ENCODE results near the gene ISG20L2.

Gene ISG20L2

GRCh38 chr1:156752843-156753482 is 24.4 kb upstream of the ISG20L2 start:
- no peak for DNase-seq

- DNase-seq = peak; percentile 68
Measured at GRCh38 chr1:156751757-156752481, 23.4 kb upstream of the ISG20L2 start.

DNA sequence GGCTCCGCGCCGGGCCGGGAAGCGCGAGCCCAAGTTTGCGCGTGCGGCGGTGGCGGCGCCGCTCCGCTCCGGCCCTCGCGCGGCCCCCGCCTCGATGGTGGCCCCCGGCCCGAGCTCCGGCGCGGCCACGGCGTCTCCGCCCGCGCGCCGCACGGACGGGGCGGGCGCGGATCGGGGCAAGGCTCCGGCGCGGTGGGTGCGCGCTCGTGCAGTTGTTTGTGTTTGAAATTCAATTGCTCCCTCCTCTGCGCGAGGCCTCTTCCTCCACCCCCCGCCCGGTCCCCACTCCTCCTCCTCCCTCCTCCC is 22.8 kb upstream of the ISG20L2 start, which contains the start of gene HDGF:
Gene HDGF, minus strand, starts transcription at position 225 of the 306 bp plus-strand sequence. CDS start 246 bp downstream, outside the sequence.
- DNase-seq = no peak

DNA sequence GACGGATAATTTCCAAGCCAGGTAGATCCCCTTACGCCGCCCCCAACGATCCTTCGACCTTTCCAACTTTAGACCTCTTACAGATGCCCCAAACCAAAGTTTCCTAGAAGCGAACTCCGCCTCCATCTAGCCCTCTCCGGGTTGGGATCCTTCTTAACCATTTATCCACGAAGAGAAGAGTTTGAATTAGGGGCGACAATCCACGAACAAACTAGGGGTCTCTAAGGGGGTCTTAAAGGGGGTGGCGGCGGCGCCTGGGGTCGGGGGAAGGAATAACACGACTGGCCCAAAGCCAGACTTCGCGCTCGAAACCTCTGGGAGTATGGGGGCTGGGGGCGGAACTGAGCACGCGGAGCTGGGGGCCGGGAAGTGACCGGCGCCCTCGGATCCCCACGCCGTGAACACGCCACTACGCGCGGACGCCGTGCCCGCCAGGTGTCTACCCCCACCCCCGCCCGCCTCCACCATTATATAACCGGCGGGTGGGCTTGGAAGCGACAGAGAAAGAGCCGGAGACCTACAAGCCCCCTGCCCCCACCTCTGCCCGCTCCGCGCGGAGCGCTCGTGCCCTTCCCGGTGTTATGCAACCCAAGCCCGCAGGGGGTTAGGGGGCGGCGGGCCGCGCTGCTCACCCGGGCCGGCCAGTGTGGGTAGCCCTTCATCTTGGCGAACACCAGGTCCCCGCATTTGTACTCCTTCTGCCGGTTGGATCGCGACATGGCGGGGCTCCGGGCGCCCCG is 22.3 kb upstream of the ISG20L2 start:
- no peak for DNase-seq

DNA sequence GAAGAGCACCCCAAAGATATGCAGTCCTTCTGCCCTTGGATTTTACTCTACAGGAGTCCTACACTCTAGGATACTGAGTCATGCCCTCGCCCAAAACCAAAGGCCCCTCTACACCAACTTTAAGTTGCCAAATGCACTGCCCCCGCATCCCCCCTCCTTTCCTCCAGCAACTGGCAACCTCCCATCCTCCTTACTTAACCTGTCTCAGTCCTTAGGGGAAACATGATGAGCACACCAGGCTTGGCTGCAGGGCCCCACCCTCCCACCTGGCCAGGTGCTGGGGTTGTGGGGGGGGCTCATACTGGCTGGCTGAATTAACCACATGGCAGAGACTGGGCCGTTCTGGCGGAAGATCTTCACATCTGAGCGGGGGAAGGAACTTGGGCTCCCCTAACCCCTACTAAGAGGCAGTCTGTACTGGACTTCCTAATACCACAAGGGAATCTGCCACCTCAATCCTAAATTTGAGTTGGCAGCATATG is 21.7 kb upstream of the ISG20L2 start:
- no peak for DNase-seq

GRCh38 chr1:156749419-156750118 is 21.0 kb upstream of the ISG20L2 start:
- DNase-seq = no peak

- DNase-seq = no peak
Measured at GRCh38 chr1:156748670-156749418, 20.3 kb upstream of the ISG20L2 start.

DNA sequence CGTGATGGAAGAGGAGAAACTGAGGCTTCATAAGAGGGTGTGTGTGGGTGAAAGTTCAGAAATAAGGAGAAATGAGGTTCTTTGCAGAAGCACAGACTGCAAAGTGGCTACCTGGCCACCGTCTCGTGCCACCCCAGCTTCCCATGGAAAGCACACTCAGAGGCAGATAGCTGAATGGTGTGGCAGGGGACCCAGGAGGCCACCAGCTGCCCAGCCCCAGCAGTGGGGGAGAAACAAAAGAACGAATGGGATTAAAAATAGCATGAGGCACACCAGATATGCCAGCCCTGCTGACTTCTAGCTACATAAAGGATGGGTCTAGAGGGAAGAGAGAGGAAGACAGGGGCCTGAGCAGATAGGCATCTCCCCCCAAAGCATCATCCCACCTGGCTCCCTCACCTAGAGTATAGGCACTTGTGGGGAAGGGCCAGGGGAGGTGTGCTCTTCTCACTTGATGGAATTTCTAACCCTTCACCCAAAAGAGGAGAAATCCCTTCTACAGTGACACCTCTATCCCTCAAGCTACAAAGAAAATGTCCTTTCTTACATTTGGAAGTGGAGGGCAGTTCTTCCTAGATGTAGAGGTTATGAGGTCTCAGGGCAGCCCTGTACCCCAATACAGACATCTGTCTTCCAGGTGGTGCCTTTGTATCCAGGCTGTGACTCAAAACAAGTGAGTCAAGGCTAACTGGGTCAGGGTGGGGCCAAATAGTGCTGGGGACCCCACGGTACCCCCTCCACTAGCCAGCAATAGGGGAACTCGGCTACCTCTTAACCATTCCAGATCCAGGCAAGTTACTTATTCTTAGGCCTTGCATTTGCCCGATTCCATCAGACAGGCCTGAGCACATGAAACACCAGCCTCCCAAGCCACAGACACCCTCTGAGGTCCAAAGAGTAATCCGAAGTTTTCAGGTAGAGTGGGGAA is 19.4 kb upstream of the ISG20L2 start:
- no peak for DNase-seq

- DNase-seq = no peak
Measured at GRCh38 chr1:156746728-156747631, 18.4 kb upstream of the ISG20L2 start.

GRCh38 chr1:156746406-156746727 is 17.8 kb upstream of the ISG20L2 start:
- DNase-seq = no peak

DNA sequence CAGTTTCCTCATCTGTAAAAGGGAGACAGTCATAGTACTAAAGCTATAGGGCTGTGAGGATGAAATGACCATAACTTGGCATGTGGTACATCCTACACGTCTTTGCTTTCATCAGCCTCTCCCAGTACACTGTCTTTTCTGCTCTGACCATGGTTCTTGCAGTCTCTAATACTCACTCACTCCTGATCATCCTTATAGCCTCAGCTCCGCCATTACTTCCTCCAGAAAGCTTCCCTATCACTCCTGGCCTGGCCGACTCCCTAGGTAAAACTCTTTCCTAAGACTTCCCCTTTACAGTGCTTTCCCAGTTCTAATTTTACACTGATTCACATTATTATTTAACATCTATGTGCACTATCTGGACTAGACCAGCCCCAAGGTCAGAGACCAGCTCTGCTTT is 17.3 kb upstream of the ISG20L2 start:
- no peak for DNase-seq

GRCh38 chr1:156744786-156745419 is 16.3 kb upstream of the ISG20L2 start:
- no peak for DNase-seq

GRCh38 chr1:156744344-156744743 is 15.8 kb upstream of the ISG20L2 start:
- no peak for DNase-seq

DNA sequence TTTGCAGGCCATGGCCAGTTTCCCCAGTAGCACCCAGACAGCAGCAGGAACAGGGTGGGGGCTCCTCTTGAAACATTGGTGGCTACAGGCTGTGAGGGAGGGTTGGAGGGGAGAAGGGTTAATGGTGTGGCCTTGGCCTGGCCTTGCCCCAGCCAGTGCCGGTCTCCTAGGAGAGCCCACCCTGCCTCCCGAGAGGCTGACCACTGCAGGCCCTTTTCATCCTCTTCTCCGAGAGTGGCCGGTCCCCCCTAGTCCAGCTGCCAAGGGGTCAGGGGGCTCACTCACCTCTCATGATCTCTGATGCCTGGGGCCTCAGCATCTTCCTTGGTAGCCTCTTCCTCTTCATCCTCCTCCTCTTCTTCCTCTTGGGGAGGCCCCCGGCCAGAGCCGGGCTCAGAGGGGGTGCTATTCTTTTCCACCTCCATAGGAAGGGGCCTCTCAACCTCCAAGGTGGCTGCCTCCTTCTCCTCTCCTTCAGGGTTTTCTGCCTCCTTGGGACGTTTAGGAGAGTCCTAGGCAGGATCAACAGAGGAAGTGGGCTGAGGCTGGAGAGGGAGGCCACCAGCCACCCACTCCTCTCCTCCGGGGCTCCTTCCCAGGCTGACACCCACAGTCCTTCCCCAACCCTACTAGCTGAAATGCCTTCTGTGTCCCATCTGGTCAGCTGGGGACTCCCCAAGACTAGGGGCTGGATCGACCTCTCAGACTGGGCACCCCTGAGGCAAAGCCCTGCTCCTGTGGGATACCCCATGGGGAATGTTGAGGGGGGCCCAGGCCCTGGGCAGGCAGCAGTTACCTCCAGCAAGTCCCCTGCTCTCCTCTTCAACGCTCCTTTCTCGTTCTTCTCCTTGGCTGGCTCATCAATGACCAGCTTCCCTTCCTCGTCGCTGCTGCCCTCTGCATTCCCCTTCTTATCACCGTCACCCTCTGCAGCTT is 15.1 kb upstream of the ISG20L2 start:
- DNase-seq = no peak

DNA sequence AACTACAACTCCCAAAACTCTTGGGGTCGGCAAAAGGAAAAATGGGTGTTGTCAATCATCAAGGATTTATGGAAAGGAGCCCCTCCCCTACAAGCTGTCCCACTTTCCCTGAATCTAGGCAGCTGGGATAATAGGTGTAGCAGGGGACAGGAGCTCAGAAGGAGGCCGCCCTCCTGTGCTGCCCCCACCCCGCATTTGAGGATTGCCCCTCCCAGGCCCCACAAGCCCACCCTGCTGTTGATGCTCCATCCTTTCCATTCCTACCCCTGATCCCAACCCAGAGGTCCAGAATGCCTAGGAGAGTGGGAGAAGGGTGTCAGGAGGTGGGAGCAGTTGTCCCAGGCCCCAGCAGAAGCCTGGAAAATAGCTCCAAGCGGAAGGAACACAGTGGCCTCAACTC is 14.2 kb upstream of the ISG20L2 start:
- no peak for DNase-seq

DNA sequence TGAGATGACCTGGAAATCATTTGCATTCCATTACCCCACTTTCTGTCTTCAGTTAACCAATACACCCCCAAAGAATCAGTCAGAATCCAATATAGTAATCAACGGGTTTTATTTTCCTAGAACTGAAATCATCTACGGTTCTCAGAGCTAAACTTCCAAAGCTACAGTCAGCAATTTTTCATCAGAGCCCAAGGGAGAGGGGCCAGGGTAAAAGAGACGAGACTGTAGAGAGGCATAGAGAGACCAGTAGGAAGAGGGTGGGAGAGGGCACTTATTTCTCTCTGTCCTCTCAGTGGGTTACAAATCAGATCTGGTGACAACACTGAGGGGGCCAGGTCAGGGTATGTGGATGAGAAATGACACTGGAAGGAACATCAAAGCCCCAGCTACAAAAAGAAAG is 13.5 kb upstream of the ISG20L2 start:
- no peak for DNase-seq

GRCh38 chr1:156741481-156741983 is 13.0 kb upstream of the ISG20L2 start:
- DNase-seq = no peak

GRCh38 chr1:156740741-156741480 is 12.3 kb upstream of the ISG20L2 start, which contains the start of gene MRPL24:
TSS of gene MRPL24 (minus strand) at chr1:156741088. CDS start at chr1:156738704, 2,384 bp downstream.
- DNase-seq = peak; percentile 100
